HG02623 (cell line): Measurements from ENCODE around the gene RPIA.
A peak's percentile ranks its signal among the peaks of the same experiment; 100 is the strongest.
"Not testable (repeated sequence)": the region's sequence is repeated elsewhere in the genome, so short reads cannot be mapped to it uniquely, and the experiment has no call there.

Experiments used
- ATAC-seq: cut with Tn5 transposase; IDR thresholded peaks from one replicate; pipeline ENCODE4 v1.9.1; 2021; ENCODE audit warnings: moderate library complexity; ENCODE audit not compliant: unreplicated experiment

Gene RPIA

DNA sequence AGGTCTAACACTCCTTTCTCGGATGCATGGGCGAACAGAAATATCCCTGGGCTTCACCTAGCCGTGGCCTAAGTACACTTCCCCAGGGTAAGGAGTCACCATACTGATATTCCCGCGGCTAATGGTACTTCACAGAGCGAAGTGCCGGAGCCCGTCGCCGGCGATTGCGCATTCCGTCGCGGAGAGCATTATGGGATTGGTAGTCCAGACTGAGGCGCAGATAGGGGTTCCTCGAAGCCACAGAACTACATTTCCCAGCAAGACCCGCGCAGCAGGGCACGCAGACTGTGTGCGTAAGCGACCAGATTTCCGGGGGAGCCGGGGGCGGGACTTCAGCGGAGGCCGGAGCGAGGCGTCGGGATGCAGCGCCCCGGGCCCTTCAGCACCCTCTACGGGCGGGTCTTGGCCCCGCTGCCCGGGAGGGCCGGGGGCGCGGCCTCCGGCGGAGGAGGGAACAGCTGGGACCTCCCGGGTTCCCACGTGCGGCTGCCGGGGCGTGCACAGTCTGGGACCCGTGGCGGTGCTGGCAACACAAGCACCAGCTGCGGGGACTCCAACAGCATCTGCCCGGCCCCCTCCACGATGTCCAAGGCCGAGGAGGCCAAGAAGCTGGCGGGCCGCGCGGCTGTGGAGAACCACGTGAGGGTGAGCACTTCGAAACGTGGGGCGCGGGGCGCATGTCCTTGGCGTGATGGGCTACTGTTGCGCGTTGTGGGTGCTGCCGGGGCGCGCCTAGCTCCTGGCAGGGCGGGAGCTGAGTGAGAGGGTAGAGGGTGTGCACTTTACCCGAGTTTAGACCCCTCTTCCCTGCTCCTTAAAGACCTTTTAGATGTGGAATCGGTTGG, at the start of gene RPIA:
RPIA (plus strand) TSS at position 335 of the 845 bp plus-strand sequence; CDS start at position 361, 26 bp downstream.
- ATAC-seq: peak; percentile 91

DNA sequence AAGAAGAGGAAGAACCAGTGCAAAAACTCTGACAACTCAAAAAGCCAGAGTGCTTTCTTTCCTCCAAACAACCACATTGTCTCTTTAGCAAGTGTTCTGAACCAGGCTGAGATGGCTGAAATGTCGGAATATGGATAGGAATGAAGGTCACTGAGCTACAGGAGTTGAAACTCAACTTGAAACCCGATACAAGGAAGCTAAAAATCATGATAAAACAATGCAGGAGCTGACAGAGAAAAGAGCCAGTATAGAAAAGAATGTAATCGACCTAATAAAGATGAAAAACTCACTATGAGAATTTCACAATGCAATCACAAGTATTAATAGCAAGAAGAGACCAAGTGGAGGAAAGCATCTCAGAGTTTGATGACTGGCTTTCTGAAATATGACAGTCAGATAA, 49.2 kb upstream of the RPIA start:
- ATAC-seq: no peak

DNA sequence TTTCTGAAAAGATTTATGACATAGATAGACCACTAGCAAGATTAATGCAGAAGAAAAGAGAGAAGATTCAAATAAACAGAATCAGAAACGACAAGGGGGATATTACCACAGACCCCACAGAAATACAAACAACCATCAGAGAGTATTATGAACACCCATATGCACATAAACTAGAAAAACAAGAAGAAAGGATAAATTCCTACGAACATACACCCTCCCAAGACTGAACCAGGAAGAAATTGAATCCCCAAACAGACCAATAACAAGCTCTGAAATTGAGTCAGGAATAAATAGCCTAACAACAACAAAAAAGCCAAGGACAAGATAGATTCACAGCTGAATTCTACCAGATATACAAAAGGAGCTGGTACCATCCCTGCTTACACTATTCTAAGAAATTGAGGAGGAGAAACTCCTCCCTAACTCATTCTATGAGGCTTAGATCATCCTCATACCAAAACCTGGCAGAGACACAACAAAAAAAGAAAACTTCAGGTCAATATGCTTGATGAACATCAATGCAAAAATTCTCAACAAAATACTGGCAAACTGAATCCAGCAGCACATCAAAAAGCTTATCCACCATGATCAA, 46.1 kb upstream of the RPIA start:
- not testable (repeated sequence) for ATAC-seq

DNA sequence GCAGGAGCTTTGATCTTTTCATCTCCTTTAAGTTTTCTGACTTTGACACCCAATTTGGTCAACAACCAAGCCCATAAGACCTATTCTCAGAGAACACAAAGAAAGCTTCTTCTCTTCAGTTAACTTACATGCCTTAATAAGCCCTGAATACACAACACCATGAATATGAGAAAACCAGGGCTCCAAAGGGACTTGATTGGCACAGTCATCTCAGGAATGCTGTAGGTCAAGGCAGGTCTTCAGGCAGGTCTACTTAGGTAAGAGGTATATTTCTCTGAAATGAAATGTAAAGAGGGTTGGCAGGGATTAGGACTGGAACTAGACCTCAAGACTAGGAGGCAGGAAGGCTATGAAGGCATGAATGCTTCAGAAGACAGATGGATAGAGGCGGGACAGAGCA, 39.8 kb upstream of the RPIA start:
- no peak for ATAC-seq

DNA sequence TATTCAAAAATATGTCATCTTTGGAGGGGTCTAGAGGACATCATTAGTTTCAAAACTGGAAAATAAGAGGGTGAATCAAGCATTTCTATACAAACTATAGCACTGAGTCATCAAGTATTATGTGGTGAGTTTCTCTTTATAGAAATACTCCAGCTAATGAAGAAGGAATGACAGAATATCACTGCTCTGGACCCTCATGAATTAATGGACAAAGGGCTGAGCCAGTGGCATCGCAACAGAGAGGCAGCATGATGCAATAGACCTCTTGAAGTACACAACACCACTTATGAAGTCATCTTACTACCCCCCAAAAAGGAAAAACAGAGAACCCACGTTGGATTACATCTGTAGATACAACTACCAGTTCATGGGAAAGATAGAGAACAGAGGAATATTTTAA, 36.8 kb upstream of the RPIA start:
- no peak for ATAC-seq

DNA sequence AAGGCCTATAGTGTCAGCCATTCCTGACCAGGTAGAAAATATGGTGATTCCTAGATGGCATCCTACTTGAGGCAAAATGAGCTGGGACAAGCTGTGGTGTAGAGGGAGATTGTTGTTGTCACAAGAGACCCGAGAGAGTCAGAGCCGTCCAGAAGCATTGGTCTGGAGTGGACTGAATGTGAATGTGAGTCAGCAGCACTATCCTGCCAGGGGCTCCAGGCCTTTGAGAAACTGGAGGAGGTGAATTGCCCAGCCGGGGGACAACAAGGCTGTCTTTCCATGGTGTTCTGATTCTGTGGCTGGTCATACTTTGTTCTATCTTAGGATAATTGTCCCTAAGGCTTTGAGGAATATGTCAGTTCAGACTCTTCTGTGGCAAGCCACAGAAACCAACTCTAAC, 34.8 kb upstream of the RPIA start:
- ATAC-seq: no peak

DNA sequence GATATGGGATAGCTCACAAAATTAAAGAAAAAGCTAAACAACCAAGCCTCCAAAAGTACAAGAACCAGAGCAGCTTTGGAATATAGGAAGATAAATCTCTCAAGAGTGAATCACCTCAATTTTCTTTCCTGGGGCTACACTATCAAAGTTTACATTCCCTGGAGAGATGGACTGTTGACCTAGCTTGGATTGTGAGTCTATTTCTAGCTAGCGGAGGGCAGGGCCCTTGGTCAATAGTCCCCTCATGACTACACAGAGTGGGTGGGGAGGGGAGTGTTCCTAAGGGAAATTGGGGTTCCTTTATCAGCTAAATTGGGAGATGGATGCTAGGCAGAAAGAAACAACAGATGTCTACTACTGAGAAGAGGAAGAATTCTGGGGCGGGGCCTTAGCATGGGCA, 34.3 kb upstream of the RPIA start:
- ATAC-seq: no peak

DNA sequence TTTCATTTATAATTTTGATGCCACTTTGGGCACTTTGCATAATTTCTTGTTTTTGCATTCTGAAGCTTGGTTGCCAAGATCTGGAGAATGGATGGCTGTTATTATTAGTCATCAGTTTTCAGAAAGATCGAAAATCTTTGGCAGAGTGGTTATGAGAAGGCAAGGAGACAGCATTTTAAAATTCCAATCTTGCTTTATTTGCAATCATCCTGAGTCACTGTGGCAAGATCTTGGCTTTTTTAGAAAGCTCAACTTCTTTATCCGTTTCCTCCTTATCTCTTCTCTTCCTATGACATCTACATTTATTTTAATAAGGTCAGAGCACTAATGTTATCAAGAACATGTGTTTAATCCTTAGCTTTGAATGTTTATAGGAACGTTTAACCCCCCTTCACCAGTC, 33.1 kb upstream of the RPIA start:
- ATAC-seq: no peak

DNA sequence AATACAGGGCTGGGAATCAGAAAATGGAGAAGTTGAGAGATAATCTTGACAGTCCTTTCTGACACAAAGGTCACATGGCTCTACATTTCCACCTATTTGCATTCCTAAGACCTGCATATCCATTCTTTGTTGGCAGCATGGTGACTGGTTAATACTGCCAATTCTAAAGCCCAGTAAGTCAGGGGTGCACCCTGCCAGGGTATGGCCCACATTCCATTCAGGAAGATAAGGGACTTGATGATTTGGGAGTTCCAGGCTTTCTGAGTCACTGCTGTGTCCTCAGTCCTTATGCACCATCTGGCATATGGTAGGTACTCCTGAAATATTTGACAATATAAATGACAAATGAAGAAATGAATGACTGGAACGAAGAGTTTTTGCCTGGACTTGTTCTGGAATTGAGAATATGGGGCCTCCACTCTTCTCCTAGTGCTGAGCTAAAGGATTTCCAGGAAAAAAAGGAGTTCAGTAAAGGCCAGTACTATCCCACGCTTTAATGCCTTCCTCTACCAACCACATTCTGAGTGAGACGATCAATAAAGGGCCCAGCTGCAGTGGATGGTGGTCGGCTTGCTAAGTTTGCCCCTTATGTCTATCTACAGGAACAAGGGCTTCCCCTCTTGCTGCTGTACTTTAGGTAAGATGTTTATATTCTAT, 32.5 kb upstream of the RPIA start:
- ATAC-seq: no peak

DNA sequence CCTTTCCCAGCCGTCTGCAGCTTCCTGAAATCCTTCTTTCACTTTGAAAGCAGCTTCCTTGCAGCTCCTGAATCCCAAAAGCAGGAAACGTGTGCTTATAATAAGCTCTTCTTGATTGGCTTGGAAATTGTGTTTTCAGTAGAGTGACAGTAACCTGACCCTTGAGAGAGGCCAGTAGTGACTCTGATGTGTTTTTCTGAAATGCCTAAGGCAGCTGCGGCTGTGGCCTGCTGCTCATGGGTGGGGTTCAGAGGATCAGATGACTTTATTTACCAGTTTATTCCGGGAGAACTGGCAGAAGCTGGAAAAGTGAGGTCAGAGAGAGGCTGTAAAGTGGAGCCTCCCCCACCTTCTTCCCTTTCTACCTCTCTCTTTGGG, 31.9 kb upstream of the RPIA start:
- no peak for ATAC-seq

DNA sequence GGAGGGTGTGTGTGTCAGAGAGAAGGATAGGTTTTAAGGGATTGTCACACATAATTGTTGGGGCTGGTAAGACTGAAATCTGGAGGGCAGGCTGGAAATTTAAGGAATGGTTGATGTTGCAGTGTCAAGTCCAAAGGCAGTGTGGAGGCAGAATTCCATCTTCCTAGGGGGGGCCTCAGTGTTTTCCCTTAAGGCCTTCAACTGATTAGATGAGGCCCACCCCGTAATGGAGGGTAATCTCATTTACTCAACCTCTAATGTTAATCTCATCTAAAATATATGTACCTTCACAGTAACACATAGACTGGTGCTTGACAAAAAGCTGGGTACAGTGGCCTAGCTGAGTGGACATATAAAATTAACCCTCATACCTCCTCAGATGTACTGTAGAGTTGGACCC, 30.9 kb upstream of the RPIA start:
- ATAC-seq: no peak

DNA sequence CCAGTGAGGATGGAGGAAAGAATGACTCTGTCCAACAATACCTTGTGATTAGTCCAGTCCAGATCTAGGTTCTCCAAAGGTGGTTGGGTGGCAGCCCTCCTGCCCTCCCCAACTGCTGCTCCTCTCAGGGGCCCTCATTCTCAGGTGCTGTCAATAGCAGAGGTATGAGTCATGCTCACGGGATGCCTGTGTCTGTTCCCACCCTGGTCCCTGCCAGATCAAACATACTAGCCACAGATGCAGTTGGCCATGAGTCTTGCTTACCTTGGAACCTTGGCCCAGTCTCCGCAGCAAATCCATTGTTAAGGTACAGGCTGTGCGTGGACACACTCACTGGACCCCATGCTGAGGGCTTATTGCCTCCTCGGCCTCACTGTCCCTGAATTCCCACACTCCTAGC, 24.9 kb upstream of the RPIA start:
- no peak for ATAC-seq

DNA sequence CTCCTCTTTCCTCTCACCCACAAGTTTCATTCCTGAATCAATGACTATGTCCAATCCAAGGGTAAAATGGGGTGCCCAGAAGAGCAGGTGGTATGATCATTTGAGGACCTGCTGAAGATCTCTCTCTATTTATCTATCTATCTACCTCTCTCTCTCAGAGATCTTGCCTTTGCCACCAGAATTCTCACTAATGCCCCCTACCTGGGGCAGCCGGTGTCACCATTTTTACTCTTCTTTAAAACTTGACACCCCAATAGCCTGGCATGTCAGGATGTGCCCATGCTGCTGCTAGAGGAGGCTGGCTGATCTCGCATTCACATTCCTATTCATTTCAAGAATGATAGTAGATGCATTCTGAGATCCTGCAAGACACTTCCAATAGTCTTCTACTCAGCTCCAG, 24.3 kb upstream of the RPIA start:
- ATAC-seq: no peak

DNA sequence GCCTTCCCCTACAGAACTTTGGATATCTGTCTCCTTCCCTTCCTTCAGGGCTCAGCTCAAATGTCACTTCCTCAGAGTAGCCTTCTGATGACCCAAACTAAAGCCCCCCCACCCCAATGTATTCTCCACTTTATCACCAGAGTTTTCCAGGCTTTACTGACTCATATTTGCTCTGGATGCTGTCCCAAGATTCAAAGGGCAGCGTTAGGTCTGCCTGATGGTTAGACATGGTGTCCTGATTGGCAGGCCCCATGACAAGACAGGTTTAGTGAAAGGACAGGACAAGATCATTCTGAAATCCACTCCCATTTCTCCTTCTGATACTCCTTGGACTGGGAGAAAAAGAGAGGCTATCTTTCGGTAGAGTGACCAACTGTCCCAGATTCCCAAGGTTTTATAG, 22.6 kb upstream of the RPIA start:
- ATAC-seq: no peak

DNA sequence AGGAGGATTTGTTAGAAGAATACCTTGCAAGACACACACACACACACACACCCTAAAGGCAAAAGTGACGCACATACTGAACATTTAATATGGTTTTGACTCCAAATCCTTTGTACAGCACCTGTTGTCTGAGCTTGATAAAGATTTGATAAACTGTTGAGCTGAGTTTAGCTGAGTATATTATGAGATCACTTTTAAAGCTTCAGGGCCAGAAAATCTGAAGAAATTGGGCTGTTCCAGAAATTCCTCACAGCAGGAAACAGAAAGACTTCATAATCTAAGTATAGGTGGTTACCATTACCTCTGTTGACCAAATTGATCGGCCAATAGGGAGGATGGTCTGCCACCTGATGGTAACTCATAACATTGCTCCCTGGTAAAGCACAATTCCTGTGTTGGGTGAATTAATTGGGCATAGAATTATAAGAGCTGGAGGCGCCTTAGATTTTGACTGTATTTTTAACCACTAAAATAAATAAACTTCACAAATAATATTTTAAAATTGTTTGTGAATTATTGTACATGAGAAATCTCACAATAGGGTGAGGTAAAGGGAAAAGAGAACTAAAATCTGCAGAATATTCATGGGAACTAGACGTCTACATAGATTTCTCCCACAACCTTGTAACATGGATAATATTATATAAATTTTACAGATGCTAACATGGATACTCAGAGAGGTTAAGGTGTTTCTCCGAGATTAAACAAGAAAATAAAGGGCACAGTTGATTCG, 21.8 kb upstream of the RPIA start:
- peak; percentile 95 for ATAC-seq

DNA sequence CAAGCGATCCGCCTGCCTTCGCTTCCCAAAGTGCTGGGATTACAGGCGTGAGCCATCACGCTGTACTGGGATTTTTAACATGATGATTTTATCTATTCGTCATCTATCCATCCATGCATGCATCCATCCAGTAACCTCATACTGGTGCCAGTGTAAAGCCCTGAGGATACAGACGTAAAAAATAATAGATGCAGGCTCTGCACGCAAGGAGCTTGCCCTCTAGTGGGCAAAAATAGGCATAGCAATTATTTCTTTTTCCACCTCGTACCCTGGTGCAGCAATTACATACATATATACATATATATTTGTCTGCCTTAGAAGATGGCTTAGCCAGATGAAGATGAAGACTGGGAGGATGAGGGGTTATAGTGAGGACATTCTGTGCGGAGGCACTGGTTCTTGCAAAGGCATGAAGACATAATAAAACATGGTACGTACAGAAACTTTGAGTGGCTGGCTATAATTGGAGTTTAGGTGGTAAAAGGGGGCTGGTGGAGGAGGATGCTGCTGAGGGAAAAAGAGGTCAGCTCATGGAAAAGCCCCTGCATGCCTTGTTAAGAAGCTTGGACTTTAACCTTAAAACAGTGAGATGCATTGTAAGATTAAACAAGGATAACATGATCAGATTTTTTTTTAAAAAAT, 19.6 kb upstream of the RPIA start:
- no peak for ATAC-seq

DNA sequence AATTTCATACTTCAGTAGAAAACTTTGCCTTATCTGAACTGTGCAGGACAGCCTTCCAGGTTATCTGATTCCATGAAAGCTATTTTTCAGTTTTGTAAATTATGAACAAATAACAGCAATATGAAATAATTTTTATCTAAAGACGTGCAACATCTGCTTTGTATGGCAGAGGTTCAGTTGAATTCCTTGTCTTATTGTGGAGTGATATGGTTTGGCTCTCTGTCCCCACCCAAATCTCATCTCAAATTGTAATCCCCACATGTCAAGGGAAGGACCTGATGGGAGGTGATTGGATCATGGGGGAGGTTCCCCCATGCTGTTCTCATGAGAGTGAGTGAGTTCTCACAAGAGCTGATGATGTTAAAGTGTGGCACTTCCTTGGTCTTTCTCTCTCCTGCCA, 18.1 kb upstream of the RPIA start:
- ATAC-seq: no peak

DNA sequence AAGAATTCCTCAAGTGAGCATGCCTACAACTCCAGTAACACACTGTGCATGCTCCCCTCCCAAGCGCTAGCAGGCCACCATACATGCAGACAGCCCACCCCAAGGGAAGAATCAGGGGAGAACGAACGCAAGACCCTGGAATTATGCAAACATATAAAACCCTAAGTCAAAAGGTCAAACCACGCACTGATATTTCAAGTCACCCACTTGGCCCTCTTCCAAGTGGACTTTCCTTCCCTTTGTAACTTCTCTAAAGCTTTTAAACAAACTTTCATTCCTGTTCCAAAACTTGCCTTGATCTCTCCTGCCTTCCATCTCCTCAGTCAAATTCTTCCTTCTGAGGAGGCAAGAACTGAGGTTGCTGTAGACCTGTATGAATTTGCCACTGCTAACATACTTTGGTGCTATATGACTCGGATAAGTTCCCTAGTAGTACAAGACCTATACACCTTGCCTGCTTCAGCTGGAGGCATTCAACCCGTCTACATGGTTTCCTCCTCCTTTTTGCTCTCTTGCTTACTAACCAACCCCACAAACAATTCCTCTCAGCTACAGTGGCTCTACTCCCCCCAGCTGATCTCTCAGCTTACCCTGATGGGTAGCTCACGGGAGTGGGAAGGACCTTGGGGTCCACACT, 11.1 kb upstream of the RPIA start:
- no peak for ATAC-seq

DNA sequence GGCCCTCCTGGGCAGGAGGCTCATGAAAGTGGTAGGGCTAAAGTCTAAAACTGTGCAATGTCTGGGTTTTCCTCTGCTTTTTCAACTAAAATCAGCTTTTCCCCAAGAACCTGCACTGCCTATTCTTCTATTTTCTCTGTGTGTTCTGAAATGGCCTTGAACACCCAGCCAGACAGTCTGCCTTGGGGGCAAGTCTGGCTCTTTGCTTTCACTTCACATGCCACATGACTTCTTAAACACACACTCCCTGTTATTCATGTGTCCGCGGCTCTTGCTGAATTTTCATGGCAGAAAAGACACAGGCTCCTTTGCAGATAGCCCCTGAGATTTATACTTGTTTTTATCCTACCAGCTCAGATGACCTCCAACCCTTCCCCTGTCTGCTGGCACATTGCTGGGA, 10.6 kb upstream of the RPIA start:
- ATAC-seq: no peak

DNA sequence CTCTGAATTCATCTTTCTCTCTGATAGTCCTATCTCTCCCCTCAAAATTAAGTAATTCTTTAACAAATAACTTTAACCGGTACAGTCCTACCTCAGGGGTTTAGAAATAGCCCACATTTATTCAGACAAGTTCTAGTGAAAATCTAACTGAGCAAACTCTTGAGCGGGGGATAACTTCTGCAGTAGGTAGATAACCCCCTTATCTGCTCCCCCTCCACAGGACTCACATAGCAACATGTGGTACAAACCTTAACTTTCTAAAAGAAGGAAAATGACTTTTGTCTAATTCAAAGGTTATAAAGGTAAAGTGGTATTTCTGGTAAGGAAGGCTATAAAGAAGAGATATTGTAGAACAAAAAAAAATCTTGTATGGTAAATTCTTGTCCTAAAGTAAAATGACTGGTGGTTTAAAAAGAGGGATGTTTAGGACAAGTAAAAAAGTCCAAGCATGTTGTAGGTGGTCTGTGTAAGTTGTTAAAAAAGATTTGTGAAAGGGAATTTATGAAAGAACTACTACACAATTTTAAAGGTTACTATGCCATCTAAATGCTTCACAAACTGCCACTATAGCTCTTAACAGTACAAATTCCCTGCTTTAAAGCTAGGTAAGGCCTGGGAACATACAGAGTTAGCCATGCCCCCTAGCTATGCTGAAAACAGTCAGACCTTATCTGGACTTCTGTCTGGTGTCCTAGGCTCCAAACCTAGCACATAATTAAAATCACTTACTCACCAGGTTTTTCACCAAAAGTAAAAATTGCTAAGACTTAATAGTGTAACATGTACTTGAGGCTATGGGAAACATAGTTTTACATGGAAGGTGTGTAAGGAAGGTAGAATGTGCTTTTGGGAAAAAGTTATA, 8.1 kb upstream of the RPIA start:
- ATAC-seq: no peak
